ENCODE data around the gene TBC1D2B.

Gene TBC1D2B

DNA sequence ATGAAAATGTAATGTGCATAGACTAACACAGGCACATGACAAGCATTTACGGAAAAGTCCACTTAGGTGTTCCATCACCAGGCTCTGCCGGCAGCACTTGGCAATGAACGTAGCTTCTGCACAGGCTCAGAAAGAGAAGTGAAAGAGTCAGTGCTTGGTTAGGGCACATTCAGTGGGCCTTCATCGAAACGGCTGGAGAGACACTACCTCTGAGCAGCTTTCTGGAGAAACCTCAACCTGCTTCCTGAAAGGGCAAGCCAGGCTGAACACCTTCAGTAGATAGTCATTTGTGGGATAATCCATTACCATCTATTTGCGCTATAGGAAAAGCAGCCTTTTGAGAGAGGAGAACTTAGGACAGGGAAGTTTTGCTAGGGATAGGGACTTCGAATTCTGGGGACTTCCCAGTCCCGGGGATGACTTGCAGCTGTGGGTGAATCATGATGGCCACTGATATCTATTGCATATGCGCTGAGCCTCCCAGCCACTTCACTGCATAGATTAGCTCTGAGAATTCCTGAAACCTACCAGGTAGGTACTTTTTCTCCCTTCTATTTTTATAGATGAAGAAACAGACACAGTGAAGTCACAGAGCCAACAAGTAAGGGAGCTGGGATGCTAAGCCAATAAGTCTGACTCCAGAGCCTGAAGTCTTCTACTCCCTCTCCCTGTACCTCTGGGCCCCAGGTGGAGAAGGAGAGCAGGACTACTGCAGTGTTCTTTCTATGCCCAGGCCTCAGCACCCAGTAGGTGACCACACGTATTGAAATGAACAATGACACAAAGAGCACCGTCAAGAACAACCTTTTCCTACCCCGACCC is 10.7 kb upstream of the TBC1D2B start:
- Histone ChIP-seq H3K9ac (ENCODE audit: low read length) (no peak overlapping the region), H3K4me1 (ENCODE audit: low read length) (peaks cover 23% of the 10 kb centered on the region), H3K9me3 (replicated peaks; ENCODE audit: insufficient read depth, low read length) (no peaks in the 10 kb centered on the region), H3K9me2 (replicated peaks; ENCODE audit: insufficient read depth, low read length) (no peaks in the 10 kb centered on the region), H3K79me2 (ENCODE audit: low read length) (no peaks in the 10 kb centered on the region), H3K36me3 (replicated peaks; ENCODE audit: insufficient read depth, low read length) (no peaks in the 10 kb centered on the region), H3K27me3 (replicated peaks; ENCODE audit: insufficient read depth, low read length) (no peaks in the 10 kb centered on the region), H3F3A (ENCODE audit: insufficient read depth, low read length) (no peaks in the 10 kb centered on the region), H2AFZ (ENCODE audit: low read length) (no peak overlapping the region), H3K27ac (ENCODE audit: low read length) (no peak overlapping the region; the same call in 1 of the 2 replicates), H3K4me3 (ENCODE audit: low read length) (no peak overlapping the region), H3K4me2 (ENCODE audit: low read depth, low read length) (peak overlapping the region; percentile 17; the same call in 1 of the 2 replicates), H4K20me1 (ENCODE audit: insufficient read depth, low read length) (no peaks in the 10 kb centered on the region)
- TF ChIP-seq EZH2phosphoT487 (IDR thresholded peaks at IDR 0.05; ENCODE audit: low read length) = no peak
- TF ChIP-seq, protein P1, sequence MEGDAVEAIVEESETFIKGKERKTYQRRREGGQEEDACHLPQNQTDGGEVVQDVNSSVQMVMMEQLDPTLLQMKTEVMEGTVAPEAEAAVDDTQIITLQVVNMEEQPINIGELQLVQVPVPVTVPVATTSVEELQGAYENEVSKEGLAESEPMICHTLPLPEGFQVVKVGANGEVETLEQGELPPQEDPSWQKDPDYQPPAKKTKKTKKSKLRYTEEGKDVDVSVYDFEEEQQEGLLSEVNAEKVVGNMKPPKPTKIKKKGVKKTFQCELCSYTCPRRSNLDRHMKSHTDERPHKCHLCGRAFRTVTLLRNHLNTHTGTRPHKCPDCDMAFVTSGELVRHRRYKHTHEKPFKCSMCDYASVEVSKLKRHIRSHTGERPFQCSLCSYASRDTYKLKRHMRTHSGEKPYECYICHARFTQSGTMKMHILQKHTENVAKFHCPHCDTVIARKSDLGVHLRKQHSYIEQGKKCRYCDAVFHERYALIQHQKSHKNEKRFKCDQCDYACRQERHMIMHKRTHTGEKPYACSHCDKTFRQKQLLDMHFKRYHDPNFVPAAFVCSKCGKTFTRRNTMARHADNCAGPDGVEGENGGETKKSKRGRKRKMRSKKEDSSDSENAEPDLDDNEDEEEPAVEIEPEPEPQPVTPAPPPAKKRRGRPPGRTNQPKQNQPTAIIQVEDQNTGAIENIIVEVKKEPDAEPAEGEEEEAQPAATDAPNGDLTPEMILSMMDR (IDR thresholded peaks at IDR 0.05; ENCODE audit: low read length) = no peak
- TF ChIP-seq EZH2 (optimal IDR thresholded peaks at IDR 0.05; ENCODE audit: low read depth, low read length) = no peak
- peak; percentile 66 for DNase-seq

GRCh38 chr15:78085928-78086327 is 8.4 kb upstream of the TBC1D2B start:
- H3K27me3 ChIP-seq (replicated peaks; ENCODE audit: insufficient read depth, low read length) = no peaks in the 10 kb centered on the region
- no peaks in the 10 kb centered on the region for H3K36me3 ChIP-seq (replicated peaks; ENCODE audit: insufficient read depth, low read length)
- H3K4me1 ChIP-seq (ENCODE audit: low read length) = peaks cover 23% of the 10 kb centered on the region
- no peaks in the 10 kb centered on the region for H3K79me2 ChIP-seq (ENCODE audit: low read length)
- H3K9ac ChIP-seq (ENCODE audit: low read length) = no peak overlapping the region
- H2AFZ ChIP-seq (ENCODE audit: low read length) = no peak overlapping the region
- TF ChIP-seq EZH2 (optimal IDR thresholded peaks at IDR 0.05; ENCODE audit: low read depth, low read length) (no peak), EZH2phosphoT487 (IDR thresholded peaks at IDR 0.05; ENCODE audit: low read length) (no peak)
- TF ChIP-seq, protein P1 (IDR thresholded peaks at IDR 0.05; ENCODE audit: low read length) = no peak
- H3F3A ChIP-seq (ENCODE audit: insufficient read depth, low read length) = no peaks in the 10 kb centered on the region
- H3K4me3 ChIP-seq (ENCODE audit: low read length) = no peak overlapping the region
- no peak overlapping the region for H3K4me2 ChIP-seq (ENCODE audit: low read depth, low read length)
- no peak for DNase-seq
- no peaks in the 10 kb centered on the region for H3K9me3 ChIP-seq (replicated peaks; ENCODE audit: insufficient read depth, low read length)
- no peak overlapping the region for H3K27ac ChIP-seq (ENCODE audit: low read length)
- H4K20me1 ChIP-seq (ENCODE audit: insufficient read depth, low read length) = no peaks in the 10 kb centered on the region
- no peaks in the 10 kb centered on the region for H3K9me2 ChIP-seq (replicated peaks; ENCODE audit: insufficient read depth, low read length)

GRCh38 chr15:78084449-78084750 is 6.9 kb upstream of the TBC1D2B start:
- H3K27me3 ChIP-seq (replicated peaks; ENCODE audit: insufficient read depth, low read length) = no peaks in the 10 kb centered on the region
- TF ChIP-seq, protein P1 (IDR thresholded peaks at IDR 0.05; ENCODE audit: low read length) = no peak
- no peak for TF ChIP-seq EZH2phosphoT487 (IDR thresholded peaks at IDR 0.05; ENCODE audit: low read length)
- no peak for TF ChIP-seq EZH2 (optimal IDR thresholded peaks at IDR 0.05; ENCODE audit: low read depth, low read length)
- H3K4me2 ChIP-seq (ENCODE audit: low read depth, low read length) = 0 out of 2 replicates have a peak overlapping the region, but pooled peaks have one; percentile 4
- H3F3A ChIP-seq (ENCODE audit: insufficient read depth, low read length) = no peaks in the 10 kb centered on the region
- no peaks in the 10 kb centered on the region for H3K79me2 ChIP-seq (ENCODE audit: low read length)
- H3K4me1 ChIP-seq (ENCODE audit: low read length) = peaks cover 23% of the 10 kb centered on the region
- no peak overlapping the region for H3K4me3 ChIP-seq (ENCODE audit: low read length)
- peak overlapping the region; percentile 27; the same call in 1 of the 2 replicates for H3K27ac ChIP-seq (ENCODE audit: low read length)
- no peak overlapping the region for H3K9ac ChIP-seq (ENCODE audit: low read length)
- DNase-seq = no peak
- no peaks in the 10 kb centered on the region for H3K36me3 ChIP-seq (replicated peaks; ENCODE audit: insufficient read depth, low read length)
- peak overlapping the region; percentile 58 for H2AFZ ChIP-seq (ENCODE audit: low read length)
- H4K20me1 ChIP-seq (ENCODE audit: insufficient read depth, low read length) = no peaks in the 10 kb centered on the region
- H3K9me3 ChIP-seq (replicated peaks; ENCODE audit: insufficient read depth, low read length) = no peaks in the 10 kb centered on the region
- H3K9me2 ChIP-seq (replicated peaks; ENCODE audit: insufficient read depth, low read length) = no peaks in the 10 kb centered on the region
